Activated T-helper 1 cell treated with anti-CD3 and anti-CD28 coated beads, Interleukin-12 subunit alpha, Interleukin-12 subunit beta, Interleukin-2, Interleukin-4 antibody, amounts not matched to agents 30 ng/mL and 10 ng/mL and 1 ng/mL, durations not matched to agents 14 hours and 24 hours and 36 hours (primary cell): Measurements from ENCODE around the gene GJB1. TPM values are rescaled to one million over a fixed set of nuclear protein-coding genes. Genes with fewer than 3 reads are reported as not detected.
"Not testable (repeated sequence)": the region's sequence is repeated elsewhere in the genome, so short reads cannot be mapped to it uniquely, and the experiment has no call there.

ENCODE experiments used
- DNase-seq: peaks from one replicate; pipeline ENCODE4 v3.0.0; 2021; ENCODE audit warnings: low spot score
- H3K27ac Mint-ChIP-seq: one replicate; pipeline ENCODE4 v1.8.0; 2021; ENCODE audit warnings: mild to moderate bottlenecking, mixed read lengths
- H3K27me3 Mint-ChIP-seq: one replicate; pipeline ENCODE4 v1.8.0; 2022; ENCODE audit warnings: mild to moderate bottlenecking, moderate library complexity, mixed read lengths; ENCODE audit not compliant: insufficient read depth
- H3K36me3 Mint-ChIP-seq: one replicate; pipeline ENCODE4 v1.8.0; 2021; ENCODE audit warnings: low read depth, mixed read lengths
- H3K4me1 Mint-ChIP-seq: one replicate; pipeline ENCODE4 v1.8.0; 2021; ENCODE audit warnings: low read depth, mixed read lengths
- H3K4me3 Mint-ChIP-seq: one replicate; pipeline ENCODE4 v1.8.0; 2021; ENCODE audit warnings: mild to moderate bottlenecking, moderate library complexity, mixed read lengths
- H3K9me3 Mint-ChIP-seq: one replicate; pipeline ENCODE4 v1.8.0; 2021; ENCODE audit warnings: mixed read lengths
- intact Hi-C: fragments of 100-400 bp; cut with micrococcal nuclease; formaldehyde crosslinking; loops from one replicate; pipeline ENCODE4 v1.15.1; 2024
- total RNA-seq: library from RNA; stranded (reverse); gene quantifications from 2 replicates; pipeline ENCODE4 v1.2.3, GENCODE V29; 2022

Gene GJB1
- total RNA-seq, 1 donor from 2014 or later: not detected

DNA sequence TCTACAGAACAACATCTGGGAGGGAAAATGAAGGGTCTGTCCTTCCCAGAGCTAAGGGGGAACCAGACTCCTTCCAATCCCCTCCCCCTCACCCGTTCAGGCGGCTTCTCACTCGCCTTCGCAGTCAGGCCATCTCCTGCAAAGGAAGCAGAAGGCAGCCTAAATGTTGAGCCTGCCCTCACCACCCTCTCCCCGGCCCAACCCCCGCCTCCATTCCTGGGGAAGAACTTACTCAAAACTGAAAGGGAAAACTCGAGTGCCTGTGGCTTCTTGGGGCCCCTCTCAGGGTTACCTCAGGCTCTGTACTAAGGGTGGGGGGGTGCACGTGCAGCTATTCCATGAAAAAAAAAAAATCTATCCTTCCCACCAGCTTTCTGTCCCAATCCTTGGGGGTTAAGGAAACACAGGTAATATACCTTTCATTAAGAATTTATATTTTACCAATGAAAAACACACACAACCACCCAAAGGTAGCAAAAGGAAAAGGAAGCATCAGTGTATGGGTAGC, 28.5 kb downstream of the GJB1 start:
- Mint-ChIP-seq H3K27ac (peak overlapping the region; percentile 7), H3K27me3 (no peaks in the 10 kb centered on the region), H3K4me1 (peaks cover 30% of the 10 kb centered on the region), H3K36me3 (peaks cover 5% of the 10 kb centered on the region), H3K9me3 (no peaks in the 10 kb centered on the region), H3K4me3 (peak overlapping the region; percentile 15)
- DNase-seq: no peak
- intact Hi-C loops: no loop called here

DNA sequence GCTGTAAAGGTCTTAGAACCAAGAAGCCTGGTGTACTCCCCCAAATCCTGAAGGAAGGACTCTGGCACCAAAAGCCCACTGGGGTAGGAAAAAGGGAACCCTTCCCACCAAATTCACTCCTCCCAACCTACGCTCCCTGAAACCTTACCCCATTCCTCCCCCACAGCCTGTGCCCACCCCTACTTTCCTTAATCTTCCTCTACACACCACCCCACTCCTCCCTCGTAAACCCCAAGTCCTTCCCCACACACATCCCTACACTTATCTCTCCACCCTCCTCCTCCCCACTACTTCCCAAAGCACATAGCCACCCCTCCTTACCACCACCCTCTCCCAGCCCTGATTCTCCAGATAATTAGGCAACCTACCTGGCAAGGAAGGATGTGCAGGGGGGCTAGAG, 29.2 kb downstream of the GJB1 start:
- intact Hi-C loops: no loop called here
- DNase-seq: no peak
- H3K27me3 Mint-ChIP-seq: no peaks in the 10 kb centered on the region
- H3K36me3 Mint-ChIP-seq: peaks cover 5% of the 10 kb centered on the region
- no peaks in the 10 kb centered on the region for H3K9me3 Mint-ChIP-seq
- H3K27ac Mint-ChIP-seq: no peak overlapping the region
- H3K4me3 Mint-ChIP-seq: peak overlapping the region; percentile 88
- H3K4me1 Mint-ChIP-seq: peaks cover 30% of the 10 kb centered on the region

DNA sequence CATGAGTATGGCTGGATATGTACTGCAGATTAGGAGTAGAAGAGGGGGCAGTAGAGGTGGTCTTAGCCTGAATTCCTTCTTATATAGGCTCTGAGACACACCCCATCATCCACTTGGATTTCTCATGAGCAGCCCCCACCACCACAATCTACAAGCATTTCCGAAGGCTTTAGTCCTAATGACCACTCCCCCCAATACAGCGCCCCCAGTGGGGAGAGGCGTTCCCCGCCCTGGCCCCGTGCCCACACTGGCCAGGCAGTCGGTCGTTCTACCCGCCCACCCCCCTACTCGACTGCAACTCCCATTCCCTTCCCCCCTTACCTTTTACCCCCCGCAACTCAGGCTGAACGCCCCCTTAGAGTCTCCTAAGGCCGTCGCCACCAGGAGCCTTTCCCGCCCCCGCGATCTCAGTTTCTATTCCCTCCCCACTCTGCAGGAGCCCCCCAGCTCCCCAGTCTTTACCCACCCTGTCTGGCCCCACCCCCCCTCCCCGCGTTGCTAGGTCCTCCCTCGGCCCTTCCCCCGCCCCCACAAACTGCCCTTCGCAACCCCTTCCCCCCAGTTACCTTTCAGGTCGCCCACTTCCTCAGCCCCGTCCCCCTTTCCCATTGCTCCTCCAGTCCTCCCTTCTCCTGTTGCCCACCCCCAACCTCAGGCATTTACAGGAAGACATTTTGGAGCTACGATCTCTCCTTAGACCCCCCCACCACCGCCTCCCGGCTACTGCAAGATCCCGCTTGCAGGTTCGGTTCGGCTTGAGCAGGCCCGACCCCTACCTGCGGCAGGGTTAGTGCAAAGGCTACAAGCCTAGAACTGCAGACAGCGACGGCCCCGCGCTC, 30.4 kb downstream of the GJB1 start:
- H3K36me3 Mint-ChIP-seq: peaks cover 2% of the 10 kb centered on the region
- no peaks in the 10 kb centered on the region for H3K27me3 Mint-ChIP-seq
- H3K9me3 Mint-ChIP-seq: no peaks in the 10 kb centered on the region
- DNase-seq: no peak
- peak overlapping the region; percentile 88 for H3K4me3 Mint-ChIP-seq
- peak overlapping the region; percentile 71 for H3K27ac Mint-ChIP-seq
- intact Hi-C loops: loop anchor here (1.0 to 2.0 kb wide), 5 partner anchors 30 to 185 kb away; partner anchors contain the start of genes NONO and SNX12
- peaks cover 30% of the 10 kb centered on the region for H3K4me1 Mint-ChIP-seq

DNA sequence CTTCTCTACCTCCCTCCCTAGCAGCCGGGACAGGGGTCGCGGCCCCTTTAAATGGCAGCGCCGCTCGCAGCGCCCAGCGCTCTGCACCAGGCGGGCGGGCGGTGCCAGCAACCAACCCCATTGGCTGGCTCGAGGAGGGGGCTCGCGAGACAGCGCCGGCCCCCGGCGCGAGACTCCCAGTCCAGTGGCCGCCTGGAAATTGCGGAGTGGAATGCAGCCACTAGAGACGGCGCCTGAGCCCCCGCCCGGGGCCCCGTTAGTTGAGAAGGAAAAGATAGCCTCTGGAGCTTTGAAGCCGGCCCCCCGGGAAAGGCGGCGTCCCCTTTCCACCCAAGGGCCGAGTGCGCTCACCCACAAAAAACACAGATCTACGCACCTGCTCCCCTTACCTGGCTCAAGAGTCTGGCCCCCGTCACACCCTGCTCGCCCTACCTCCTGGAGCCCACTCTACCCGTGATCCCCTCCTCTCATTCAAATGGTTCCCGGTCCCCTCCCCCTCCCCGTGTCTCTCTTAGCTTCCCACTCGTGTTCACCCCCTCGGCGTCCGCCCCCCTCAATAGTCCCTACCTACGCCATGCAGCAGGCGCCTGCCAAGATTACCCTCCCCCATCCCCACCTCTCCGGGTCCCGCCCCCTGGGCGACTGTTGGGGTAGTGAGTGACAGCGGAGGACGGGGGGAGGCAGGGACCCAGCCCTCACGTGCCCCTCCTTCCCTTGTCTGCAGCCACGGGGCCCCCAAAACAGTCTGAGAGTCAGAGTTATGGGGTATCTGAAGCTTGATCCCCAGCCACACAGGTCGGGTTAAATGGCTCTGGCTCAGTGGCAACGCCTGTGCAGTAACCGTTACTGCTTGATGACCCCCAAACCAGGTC, 31.3 kb downstream of the GJB1 start, which contains the start of gene ZMYM3:
ZMYM3 (minus strand) TSS at position 49 of the 872 bp plus-strand sequence. CDS start 885 bp downstream, outside the sequence.
- peak within 1 kb of the TSS; percentile 88 for H3K4me3 Mint-ChIP-seq
- no peaks in the 10 kb centered on the region for H3K27me3 Mint-ChIP-seq
- no peaks in the 10 kb centered on the region for H3K9me3 Mint-ChIP-seq
- peaks cover 30% of the 10 kb centered on the region for H3K4me1 Mint-ChIP-seq
- DNase-seq: peak; percentile 69
- intact Hi-C loops: loop anchor here (1.0 to 2.0 kb wide), 5 partner anchors 29 to 186 kb away; partner anchors contain the start of genes NONO and SNX12
- peak within 1 kb of the TSS; percentile 71 for H3K27ac Mint-ChIP-seq
- no peaks in the 10 kb centered on the region for H3K36me3 Mint-ChIP-seq

DNA sequence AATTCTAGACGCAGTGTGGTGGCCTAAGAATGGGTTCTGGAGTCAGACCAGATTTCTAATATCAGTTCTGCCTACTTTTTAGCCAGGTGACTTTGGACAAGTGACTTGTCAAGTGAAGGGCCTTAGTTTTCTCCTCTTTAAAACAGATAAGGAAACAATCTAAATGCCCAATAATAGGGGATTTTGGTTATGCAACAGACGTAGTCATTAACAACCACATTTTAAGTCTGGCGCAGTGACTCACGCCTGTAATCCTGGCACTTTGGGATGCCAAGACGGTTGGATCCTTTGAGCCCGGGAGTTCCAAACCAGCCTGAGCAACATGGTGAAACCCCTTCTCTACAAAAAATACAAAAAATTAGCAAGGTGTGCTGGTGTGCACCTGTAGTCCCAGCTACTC, 33.0 kb downstream of the GJB1 start:
- no peaks in the 10 kb centered on the region for H3K36me3 Mint-ChIP-seq
- H3K4me1 Mint-ChIP-seq: peaks cover 25% of the 10 kb centered on the region
- H3K27ac Mint-ChIP-seq: no peak overlapping the region
- no peaks in the 10 kb centered on the region for H3K9me3 Mint-ChIP-seq
- intact Hi-C loops: no loop called here
- H3K27me3 Mint-ChIP-seq: no peaks in the 10 kb centered on the region
- peak overlapping the region; percentile 53 for H3K4me3 Mint-ChIP-seq
- no peak for DNase-seq

DNA sequence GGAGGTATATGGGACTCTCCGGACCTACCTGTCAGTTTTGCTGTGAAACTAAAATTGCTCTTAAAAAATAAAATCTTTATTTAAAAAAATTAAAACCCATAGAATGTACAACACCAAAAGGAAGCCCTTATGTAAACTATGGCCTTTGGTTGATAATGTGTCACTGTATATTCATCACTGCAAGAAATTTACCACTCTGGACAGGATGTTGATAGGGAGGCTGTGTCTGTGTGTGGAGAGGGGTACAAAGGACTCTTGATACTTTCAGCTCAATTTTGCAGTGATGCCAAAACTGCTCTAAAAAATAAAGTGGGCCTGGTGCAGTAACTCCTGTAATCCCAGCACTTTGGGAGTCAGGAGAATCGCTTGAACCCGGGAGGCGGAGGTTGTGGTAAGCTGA, 33.8 kb downstream of the GJB1 start:
- Mint-ChIP-seq H3K36me3 (no peaks in the 10 kb centered on the region), H3K27ac (no peak overlapping the region), H3K4me1 (peaks cover 17% of the 10 kb centered on the region), H3K27me3 (no peaks in the 10 kb centered on the region), H3K4me3 (no peak overlapping the region), H3K9me3 (no peaks in the 10 kb centered on the region)
- intact Hi-C loops: no loop called here
- DNase-seq: no peak

DNA sequence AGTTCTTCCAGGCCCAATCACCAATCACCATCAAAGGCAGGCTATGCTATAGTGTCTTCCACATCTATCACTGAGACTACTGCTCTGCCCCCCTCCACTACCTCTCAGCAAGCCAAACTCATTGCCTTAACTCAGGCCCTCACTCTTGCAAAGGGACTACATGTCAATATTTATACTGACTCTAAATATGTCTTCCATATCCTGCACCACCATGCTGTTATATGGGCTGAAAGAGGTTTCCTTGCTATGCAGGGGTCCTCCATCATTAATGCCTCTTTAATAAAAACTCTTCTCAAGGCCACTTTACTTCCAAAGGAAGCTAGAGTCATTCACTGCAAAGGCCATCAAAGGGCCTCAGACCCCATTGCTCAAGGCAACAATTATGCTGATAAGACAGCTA, 45.6 kb downstream of the GJB1 start:
- H3K27ac Mint-ChIP-seq, H3K4me3 Mint-ChIP-seq, DNase-seq, H3K9me3 Mint-ChIP-seq, H3K4me1 Mint-ChIP-seq, H3K36me3 Mint-ChIP-seq, intact Hi-C loops: not testable (repeated sequence)
- peaks cover 10% of the 10 kb centered on the region for H3K27me3 Mint-ChIP-seq

DNA sequence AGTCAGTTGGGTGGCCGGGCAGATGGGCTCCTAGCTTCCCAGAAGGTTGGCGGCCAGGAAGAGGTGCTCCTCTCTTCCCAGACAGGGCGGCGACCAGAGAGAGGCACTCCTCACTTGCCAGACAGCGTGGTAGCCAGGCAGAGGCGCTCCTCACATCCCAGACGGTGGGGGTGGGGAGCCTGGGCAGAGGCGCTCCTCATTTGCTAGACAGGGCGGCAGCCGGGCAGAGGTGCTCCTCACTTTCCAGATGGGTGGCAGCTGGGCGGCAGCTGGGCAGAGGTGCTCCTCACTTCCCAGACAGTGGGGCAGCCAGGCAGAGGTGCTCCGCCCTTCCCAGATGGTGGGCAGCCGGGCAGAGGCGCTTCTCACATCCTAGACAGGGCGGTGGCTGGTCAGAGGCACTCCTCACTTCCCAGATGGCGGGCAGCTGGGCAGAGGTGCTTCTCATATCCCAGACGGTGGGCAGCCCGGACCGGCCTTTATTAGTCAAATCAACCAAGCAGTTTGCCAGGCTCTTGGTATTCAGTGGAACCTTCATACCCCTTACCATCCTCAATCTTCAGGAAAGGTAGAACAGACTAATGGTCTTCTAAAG, 46.9 kb downstream of the GJB1 start:
- no peak for DNase-seq
- no peaks in the 10 kb centered on the region for H3K4me1 Mint-ChIP-seq
- H3K27me3 Mint-ChIP-seq: peaks cover 7% of the 10 kb centered on the region
- H3K36me3 Mint-ChIP-seq: no peaks in the 10 kb centered on the region
- intact Hi-C loops: no loop called here
- no peaks in the 10 kb centered on the region for H3K9me3 Mint-ChIP-seq
- no peak overlapping the region for H3K27ac Mint-ChIP-seq
- H3K4me3 Mint-ChIP-seq: no peak overlapping the region

DNA sequence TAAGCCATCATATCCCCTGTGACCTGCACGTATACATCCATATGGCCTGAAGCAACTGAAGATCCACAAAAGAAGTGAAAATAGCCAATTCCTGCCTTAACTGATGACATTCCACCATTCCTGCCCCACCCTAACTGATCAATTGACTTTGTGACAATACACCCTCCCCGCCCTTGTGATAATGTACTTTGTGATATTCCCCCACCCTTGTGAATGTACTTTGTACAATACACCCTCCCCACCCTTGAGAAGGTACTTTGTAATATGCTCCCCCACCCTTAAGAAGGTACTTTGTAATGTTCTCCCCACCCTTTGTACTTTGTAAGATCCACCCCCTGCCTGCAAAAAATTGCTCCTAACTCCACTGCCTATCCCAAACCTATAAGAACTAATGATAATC, 49.3 kb downstream of the GJB1 start:
- H3K27me3 Mint-ChIP-seq, H3K36me3 Mint-ChIP-seq, DNase-seq, H3K4me1 Mint-ChIP-seq, H3K27ac Mint-ChIP-seq, H3K9me3 Mint-ChIP-seq, H3K4me3 Mint-ChIP-seq, intact Hi-C loops: not testable (repeated sequence)

Other genes with a start within 250 kb of the GJB1 start
- gene SNX12, start 154.9 kb upstream of the GJB1 start, total RNA-seq: 47.9 and 51.9 TPM in 2 replicates
- gene FOXO4, start 127.4 kb upstream of the GJB1 start, total RNA-seq: 10.7 and 11.9 TPM in 2 replicates
- gene CXorf65, start 116.5 kb upstream of the GJB1 start, total RNA-seq: 17.1 and 21.2 TPM in 2 replicates
- gene IL2RG, start 111.6 kb upstream of the GJB1 start, total RNA-seq: 375 and 397 TPM in 2 replicates
- 59.9 and 65.4 TPM in 2 replicates for gene MED12, start 104.6 kb upstream of the GJB1 start, total RNA-seq
- gene NLGN3, start 78.4 kb upstream of the GJB1 start, total RNA-seq: 1.1 and 1.6 TPM in 2 replicates
- gene ZMYM3, start 30.9 kb downstream of the GJB1 start, total RNA-seq: 12.6 and 13.2 TPM in 2 replicates
- 512 and 546 TPM in 2 replicates for gene NONO, start 60.4 kb downstream of the GJB1 start, total RNA-seq
- gene ITGB1BP2, start 78.5 kb downstream of the GJB1 start, total RNA-seq: 4.9 and 7.0 TPM in 2 replicates
- gene TAF1, start 143.1 kb downstream of the GJB1 start, total RNA-seq: 41.4 and 46.1 TPM in 2 replicates